DMS114 treated with DMSO at 0.1 percent for 48 hours (cell line): ENCODE results near the gene PLA2G2D.

Source experiments
- DNase-seq: peaks from one replicate; lab custom pipeline; 2025; ENCODE audit not compliant: unreplicated experiment; lab: John Stamatoyannopoulos, UW

Gene PLA2G2D

GRCh38 chr1:20089328-20090077 is 29.8 kb downstream of the PLA2G2D start:
- DNase-seq = no peak

GRCh38 chr1:20087668-20088067 is 31.7 kb downstream of the PLA2G2D start:
- no peak for DNase-seq

- no peak for DNase-seq
Observed at GRCh38 chr1:20086800-20087199, 32.5 kb downstream of the PLA2G2D start.

- no peak for DNase-seq
Observed at GRCh38 chr1:20083178-20083944, 36.0 kb downstream of the PLA2G2D start.

GRCh38 chr1:20082772-20083171 is 36.6 kb downstream of the PLA2G2D start:
- no peak for DNase-seq

GRCh38 chr1:20081353-20081810 is 38.0 kb downstream of the PLA2G2D start:
- no peak for DNase-seq

- no peak for DNase-seq
Observed at GRCh38 chr1:20080441-20081352, 38.6 kb downstream of the PLA2G2D start.

- DNase-seq = no peak
Observed at GRCh38 chr1:20079661-20080305, 39.6 kb downstream of the PLA2G2D start.

GRCh38 chr1:20078711-20079110 is 40.6 kb downstream of the PLA2G2D start:
- no peak for DNase-seq

- DNase-seq = no peak
Observed at GRCh38 chr1:20078171-20078651, 41.1 kb downstream of the PLA2G2D start.

GRCh38 chr1:20076710-20077461 is 42.5 kb downstream of the PLA2G2D start:
- no peak for DNase-seq

- no peak for DNase-seq
Observed at GRCh38 chr1:20076223-20076622, 43.1 kb downstream of the PLA2G2D start.

- DNase-seq = no peak
Observed at GRCh38 chr1:20075345-20075744, 44.0 kb downstream of the PLA2G2D start.

GRCh38 chr1:20074725-20075171 is 44.6 kb downstream of the PLA2G2D start:
- DNase-seq = no peak

GRCh38 chr1:20074055-20074724 is 45.1 kb downstream of the PLA2G2D start:
- no peak for DNase-seq

- DNase-seq = no peak
Observed at GRCh38 chr1:20073256-20073655, 46.1 kb downstream of the PLA2G2D start.

GRCh38 chr1:20072771-20073170 is 46.6 kb downstream of the PLA2G2D start:
- no peak for DNase-seq

- DNase-seq = no peak
Observed at GRCh38 chr1:20071416-20071815, 47.9 kb downstream of the PLA2G2D start.

- no peak for DNase-seq
Observed at GRCh38 chr1:20070357-20070756, 49.0 kb downstream of the PLA2G2D start.
